Inferior parietal cortex (tissue), 1 donor: ENCODE results near the gene TSC22D2.

Experiments
- DNase-seq: peaks from one replicate; pipeline ENCODE4 v3.0.0-alpha.2; 2016; ENCODE audit errors: extremely low spot score

TSC22D2 gene

GRCh38 chr3:150412561-150413231, 4.6 kb downstream of the TSC22D2 start:
- no peak for DNase-seq

GRCh38 chr3:150414258-150414657, 6.2 kb downstream of the TSC22D2 start:
- DNase-seq: peak; percentile 81

GRCh38 chr3:150414959-150415358, 6.9 kb downstream of the TSC22D2 start:
- DNase-seq: no peak

- no peak for DNase-seq
Measured at GRCh38 chr3:150419076-150419868, 11.2 kb downstream of the TSC22D2 start.

GRCh38 chr3:150419959-150420358, 11.9 kb downstream of the TSC22D2 start:
- DNase-seq: no peak

- DNase-seq: no peak
Measured at GRCh38 chr3:150421256-150421655, 13.2 kb downstream of the TSC22D2 start.

GRCh38 chr3:150421799-150422548, 13.9 kb downstream of the TSC22D2 start:
- DNase-seq: no peak

GRCh38 chr3:150422907-150423306, 14.8 kb downstream of the TSC22D2 start:
- DNase-seq: no peak

GRCh38 chr3:150423761-150424160, 15.7 kb downstream of the TSC22D2 start:
- no peak for DNase-seq

- no peak for DNase-seq
Measured at GRCh38 chr3:150426292-150426691, 18.2 kb downstream of the TSC22D2 start.

GRCh38 chr3:150428562-150428961, 20.5 kb downstream of the TSC22D2 start:
- no peak for DNase-seq

GRCh38 chr3:150429767-150430671, 21.9 kb downstream of the TSC22D2 start:
- no peak for DNase-seq

- DNase-seq: no peak
Measured at GRCh38 chr3:150433347-150433746, 25.2 kb downstream of the TSC22D2 start.

GRCh38 chr3:150434234-150434633, 26.1 kb downstream of the TSC22D2 start:
- no peak for DNase-seq

- no peak for DNase-seq
Measured at GRCh38 chr3:150436161-150436560, 28.1 kb downstream of the TSC22D2 start.

- no peak for DNase-seq
Measured at GRCh38 chr3:150439657-150440056, 31.6 kb downstream of the TSC22D2 start.

GRCh38 chr3:150443331-150443741, 35.2 kb downstream of the TSC22D2 start:
- no peak for DNase-seq

- no peak for DNase-seq
Measured at GRCh38 chr3:150444371-150444770, 36.3 kb downstream of the TSC22D2 start.

GRCh38 chr3:150446470-150446977, 38.4 kb downstream of the TSC22D2 start:
- no peak for DNase-seq

GRCh38 chr3:150447084-150447483, 39.0 kb downstream of the TSC22D2 start:
- no peak for DNase-seq
